Heart right ventricle (tissue), 16 donors: ENCODE results near the gene HAPSTR1. TPM values are rescaled to one million over a fixed set of nuclear protein-coding genes. Genes with fewer than 3 reads are reported as not detected.

Source experiments
- ATAC-seq, 8 donors: fragments of 200-7000 bp; cut with Tn5 transposase; one replicate each; pipeline ENCODE4 v1.9.1; 2020; ENCODE audit warnings: mild to moderate bottlenecking in 8 of 8, moderate library complexity in 8 of 8, moderate number of reproducible peaks in 1 of 8
- DNase-seq, 2 donors: peaks; one replicate each; pipeline ENCODE4 v3.0.0-alpha.2; 2020
- H3K27ac ChIP-seq, 10 donors: fragments of 200-600 bp; sonication (generic) in 2 of 10; one replicate each; pipeline versions ENCODE4 v1.5.0 to v1.8.0; 2020 to 2022; ENCODE audit warnings: mild to moderate bottlenecking in 3 of 10
- H3K27me3 ChIP-seq, 7 donors: fragments of 200-600 bp; one replicate each; pipeline ENCODE4 v1.8.0; 2021 to 2022; ENCODE audit warnings: mild to moderate bottlenecking in 2 of 7
- H3K36me3 ChIP-seq, 9 donors: fragments of 200-600 bp; sonication (generic) in 1 of 9; one replicate each; pipeline versions ENCODE4 v1.5.0 to v1.8.0; 2020 to 2022; ENCODE audit warnings: mild to moderate bottlenecking in 2 of 9
- H3K4me1 ChIP-seq, 9 donors: fragments of 200-600 bp; sonication (generic) in 1 of 9; one replicate each; pipeline versions ENCODE4 v1.5.0 to v1.8.0; 2020 to 2022; ENCODE audit warnings: mild to moderate bottlenecking in 4 of 9
- H3K4me3 ChIP-seq, 10 donors: fragments of 200-600 bp; sonication (generic) in 2 of 10; one replicate each; pipeline versions ENCODE4 v1.5.0 to v1.8.0; 2020 to 2022; ENCODE audit warnings: mild to moderate bottlenecking in 7 of 10, moderate library complexity in 2 of 10
- H3K9me3 ChIP-seq, 11 donors: fragments of 200-600 bp in 10 of 11; sonication (generic) in 2 of 11; one replicate each; pipeline versions ENCODE4 v1.5.0 to v1.8.0; 2013 to 2022; ENCODE audit warnings: mild to moderate bottlenecking in 2 of 11, control low read depth in 1 of 11, moderate library complexity in 1 of 11
- CTCF ChIP-seq, 9 donors: fragments of 200-600 bp; sonication (generic) in 2 of 9; IDR thresholded peaks; one replicate each; pipeline versions ENCODE4 v1.5.0 to v1.8.0; 2021 to 2022; ENCODE audit warnings: antibody characterized with exemption in 9 of 9, mild to moderate bottlenecking in 5 of 9, moderate library complexity in 1 of 9
- WGBS, 2 donors: extraction: QIAGEN DNeasy Blood & Tissue Kit; methylation state at CpG; one replicate each; pipeline ENCODE4 v1.1.7; 2013; ENCODE audit warnings: inconsistent platforms in 1 of 2; 5-methylcytosine and 5-hydroxymethylcytosine counted together
- intact Hi-C, 10 donors: fragments of 100-400 bp; cut with DNase I; formaldehyde crosslinking; loops; one replicate each; pipeline versions ENCODE4 v1.11.1 to v1.14.2; 2022
- polyA plus RNA-seq, 2 donors: library from polyadenylated mRNA; stranded (reverse); fragments of 200-250 nt; gene quantifications; one replicate each; pipeline ENCODE4 v1.2.3, GENCODE V29; 2013
- total RNA-seq, 10 donors: library from RNA; stranded (reverse); fragmentation: NEBNext Ultra II Directional in 3 of 10; extraction: Animal tissue kit (Norgen Biotek cat#: 25700) in 3 of 10; gene quantifications; one replicate each; pipeline versions ENCODE4 v1.2.1 to v1.2.4, GENCODE V29; 2021 to 2023
- donor health status: Arrhythmogenic right ventricular cardiomyopathy.
- donor health status: ischemic (EF 13 %, LVEDD 7.1; RV severe dilation, severe dysfunction).
- donor health status: healthy with polysubstance abuse.
- donor health status: DM: no; HTN: yes; CAD: no.
- donor health status: DM: no; HTN: no; CAD: no.
- donor health status: ischemic (EF 25% LVEDD 6.9; RV normal size, moderate dysfunction).
- donor health status: ischemic (EF 25% LVEDD 5.7; RV mildly dilated, moderate dysfunction).
- donor health status: healthy.
- donor health status: DM: yes; HTN: yes; CAD: no.
- donor health status: Ischemic cardiomyopathy.
- donor health status: ischemic (EF 35%, LVEDD 5.7; RV mildly dilated, moderate dysfunction).
- donor health status: nonischemic (EF 11% LVEDD 7.7; RV severe dilation, severe dysfunction).
- donor health status: DM: yes; HTN: yes; CAD: no.
- donor health status: PGD.
- donor health status: ischemic (EF 29% LVEDD 5.4; RV normal size, mild dysfunction).
- donor health status: nonischemic (EF 23%, LVEDD 6.1; RV moderate dilation, normal function).

HAPSTR1 gene
- total and polyA plus RNA-seq, 12 donors: 10.2 to 74.7 (median 63.7) TPM

DNA sequence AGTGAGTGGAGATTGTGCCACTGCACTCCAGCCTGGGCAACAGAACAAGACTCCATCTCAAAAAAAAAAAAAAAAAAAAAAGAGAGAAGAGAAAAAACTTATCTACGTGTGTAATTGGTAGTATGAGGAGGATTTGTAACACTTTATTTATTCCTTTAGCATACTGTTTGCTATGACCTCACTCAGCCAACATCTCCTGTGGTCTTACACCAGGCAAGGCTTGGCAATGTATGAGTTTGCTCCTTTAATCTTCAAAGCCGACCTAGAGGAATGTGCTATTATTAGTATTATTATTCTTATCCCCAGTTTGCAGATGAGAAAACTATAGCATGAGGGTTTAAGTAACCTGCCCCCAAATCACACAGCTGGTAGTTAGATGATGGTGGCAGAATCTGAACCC, 35.8 kb upstream of the HAPSTR1 start:
- 61 to 63% methylated on average over 2 of the region's 2 CpGs for WGBS, 2 donors
- Histone ChIP-seq H3K4me3 (no peak overlapping the region), H3K4me1 (peaks cover 0 to 26% (median 11%) of the 10 kb centered on the region in 9 donors), H3K36me3 (no peaks in the 10 kb centered on the region), H3K27ac (peak overlapping the region in 1 of 10 donors; percentile 59), H3K9me3 (no peaks in the 10 kb centered on the region), H3K27me3 (peaks cover 0 to 8% (median 0%) of the 10 kb centered on the region in 7 donors)
- intact Hi-C loops: no loop called here
- TF ChIP-seq CTCF (IDR thresholded peaks at IDR 0.05): no peak
- DNase-seq: no peak
- no peak for ATAC-seq

GRCh38 chr16:9056061-9056460, 35.4 kb upstream of the HAPSTR1 start:
- Histone ChIP-seq H3K9me3 (no peaks in the 10 kb centered on the region), H3K36me3 (no peaks in the 10 kb centered on the region), H3K27me3 (peaks cover 0 to 8% (median 0%) of the 10 kb centered on the region in 7 donors), H3K4me3 (no peak overlapping the region), H3K27ac (no peak overlapping the region), H3K4me1 (peaks cover 0 to 30% (median 15%) of the 10 kb centered on the region in 9 donors)
- TF ChIP-seq CTCF (IDR thresholded peaks at IDR 0.05): no peak
- 87 to 89% methylated on average over 9 of the region's 9 CpGs for whole genome bisulfite sequencing, 2 donors
- DNase-seq (no peak), ATAC-seq (no peak)
- intact Hi-C loops: no loop called here

- H3K4me1 ChIP-seq: peaks cover 0 to 40% (median 21%) of the 10 kb centered on the region in 9 donors
- no peaks in the 10 kb centered on the region for H3K36me3 ChIP-seq
- no peak overlapping the region for H3K4me3 ChIP-seq
- no peak for ATAC-seq
- WGBS, 2 donors: 92% methylated on average over 9 of the region's 9 CpGs
- no peak for DNase-seq
- no peaks in the 10 kb centered on the region for H3K9me3 ChIP-seq
- no peak overlapping the region for H3K27ac ChIP-seq
- peaks cover 0 to 8% (median 0%) of the 10 kb centered on the region in 7 donors for H3K27me3 ChIP-seq
- intact Hi-C loops: no loop called here
- no peak for TF ChIP-seq CTCF (IDR thresholded peaks at IDR 0.05)
Observed at GRCh38 chr16:9058211-9058610, 33.2 kb upstream of the HAPSTR1 start.

DNA sequence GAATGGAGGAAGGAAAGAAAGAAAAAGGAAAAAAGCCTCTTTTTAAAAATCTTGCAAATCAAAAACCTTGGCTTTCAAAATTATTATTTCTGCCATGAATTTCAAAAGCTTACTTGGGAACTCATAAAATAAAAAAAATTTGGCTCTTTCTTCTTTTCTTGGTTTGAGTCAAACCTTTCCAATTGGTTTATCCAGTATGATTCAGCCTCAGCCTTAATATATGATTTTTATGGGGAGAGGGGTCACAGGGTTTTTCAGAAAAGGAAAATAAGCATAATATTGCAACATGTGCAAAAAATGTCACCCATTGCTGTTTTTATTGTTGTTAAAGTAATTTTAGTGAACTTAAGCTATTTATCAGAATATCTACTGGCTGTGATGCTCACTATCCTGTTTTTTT, 31.2 kb upstream of the HAPSTR1 start:
- Histone ChIP-seq H3K36me3 (no peaks in the 10 kb centered on the region), H3K9me3 (no peaks in the 10 kb centered on the region), H3K27ac (peak overlapping the region in 6 of 10 donors; percentile 57 to 76 (median 65)), H3K4me3 (no peak overlapping the region), H3K4me1 (peaks cover 0 to 22% (median 14%) of the 10 kb centered on the region in 9 donors), H3K27me3 (no peaks in the 10 kb centered on the region)
- intact Hi-C loops: no loop called here
- TF ChIP-seq CTCF (IDR thresholded peaks at IDR 0.05): no peak
- no peak for DNase-seq
- ATAC-seq: no peak
